Activated CD8-positive, alpha-beta memory T cell treated with anti-CD3 and anti-CD28 coated beads for 48 hours (primary cell): ENCODE results near the gene EBPL.
"Not testable (repeated sequence)": the region's sequence is repeated elsewhere in the genome, so short reads cannot be mapped to it uniquely, and the experiment has no call there.

Source experiments
- DNase-seq, 3 experiments: peaks; one replicate each; pipeline ENCODE4 v3.0.0-alpha.2; 2020; ENCODE audit warnings: low read depth in 2 of 3, low spot score in 2 of 3

EBPL gene

GRCh38 chr13:49635599-49636433, 55.5 kb downstream of the EBPL start:
- no peak for DNase-seq

- no peak for DNase-seq
Measured at GRCh38 chr13:49633710-49634109, 57.6 kb downstream of the EBPL start.

- DNase-seq, result no peak
Measured at GRCh38 chr13:49632156-49632555, 59.1 kb downstream of the EBPL start.

- DNase-seq, result no peak
Measured at GRCh38 chr13:49630580-49630979, 60.7 kb downstream of the EBPL start.

GRCh38 chr13:49629947-49630346, 61.3 kb downstream of the EBPL start:
- DNase-seq, result no peak

- no peak for DNase-seq
Measured at GRCh38 chr13:49629196-49629938, 61.9 kb downstream of the EBPL start.

- DNase-seq, result peak in 2 of 3 experiments; percentile 12 to 18
Measured at GRCh38 chr13:49627831-49628652, 63.2 kb downstream of the EBPL start, which contains the start of gene ARL11. ARL11 (plus strand) TSS chr13:49628507; CDS start chr13:49630448, 1,941 bp downstream.

DNA sequence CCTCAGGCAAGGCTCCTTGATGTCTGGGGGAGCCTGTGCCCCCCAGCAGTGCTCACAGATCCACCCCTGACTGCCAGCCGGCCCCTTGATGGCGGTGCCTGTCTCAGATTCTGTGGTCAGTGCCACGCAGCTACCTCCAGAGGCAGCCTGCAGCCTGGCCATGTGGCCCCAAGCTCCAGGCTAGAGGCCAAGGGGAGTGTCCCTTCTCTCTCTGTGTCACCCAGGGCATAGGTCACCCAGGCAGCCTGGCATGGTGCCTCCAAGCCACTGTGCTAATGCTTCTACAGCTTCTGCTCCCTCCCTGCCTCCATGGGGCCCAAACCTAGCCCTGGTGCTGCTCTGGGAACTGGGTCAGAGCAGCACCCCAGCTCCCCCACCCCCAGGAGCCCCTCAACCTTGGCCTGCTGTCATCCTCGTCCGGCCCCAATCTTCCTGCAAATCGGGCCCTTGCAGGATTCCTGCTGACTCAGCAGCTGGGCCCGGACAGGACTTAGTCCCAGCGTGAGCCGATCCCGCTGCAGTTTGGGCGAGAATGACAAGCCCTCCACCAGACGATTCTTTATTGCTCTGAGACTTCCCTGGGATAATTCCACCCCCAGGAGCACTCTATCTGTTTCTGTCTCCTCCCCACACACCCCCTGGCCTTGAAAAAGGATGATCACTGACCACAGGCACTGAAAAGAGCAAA, 65.8 kb downstream of the EBPL start:
- no peak for DNase-seq

- DNase-seq, result no peak
Measured at GRCh38 chr13:49624229-49624628, 67.1 kb downstream of the EBPL start.

- DNase-seq, result no peak
Measured at GRCh38 chr13:49622174-49622946, 68.9 kb downstream of the EBPL start.

DNA sequence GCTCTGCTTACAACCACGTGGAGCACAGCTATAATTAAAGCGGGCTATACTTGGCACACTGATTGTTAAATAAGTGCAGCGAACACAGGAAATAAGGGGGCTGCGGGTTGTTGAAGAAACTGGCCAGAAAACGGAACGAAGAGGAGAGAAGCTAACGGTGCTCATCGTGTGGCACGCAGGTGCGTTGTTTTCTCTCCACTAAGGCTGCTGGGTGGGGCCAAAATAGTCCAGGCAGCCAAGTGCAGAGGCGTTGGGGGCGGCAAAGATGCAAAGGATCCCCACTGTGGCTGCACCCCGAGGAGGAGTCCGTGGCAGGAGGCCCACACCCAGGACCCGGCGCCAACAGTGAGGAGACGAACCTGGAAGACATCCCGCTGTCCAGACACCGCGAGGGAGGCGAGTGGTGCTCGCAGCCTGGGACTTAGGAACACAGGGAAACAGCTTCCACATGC, 71.1 kb downstream of the EBPL start:
- no peak for DNase-seq

DNA sequence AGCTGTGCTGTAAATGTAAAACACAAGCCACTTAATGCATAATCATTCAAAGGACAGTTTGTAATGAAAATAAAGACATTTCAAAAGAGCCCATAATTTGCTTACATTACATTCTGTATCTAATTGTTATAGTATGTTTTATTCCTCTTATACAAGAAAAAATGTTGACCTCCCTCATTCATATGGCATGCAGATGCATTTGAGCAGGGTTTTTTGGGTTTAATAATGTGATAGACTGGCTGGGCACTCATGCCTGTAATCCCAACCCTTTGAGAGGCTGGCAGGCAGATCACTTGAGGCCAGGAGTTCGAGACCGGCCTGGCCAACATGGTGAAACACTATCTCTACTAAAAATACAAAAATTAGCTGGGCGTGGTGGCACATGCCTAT, 74.6 kb downstream of the EBPL start:
- no peak for DNase-seq

DNA sequence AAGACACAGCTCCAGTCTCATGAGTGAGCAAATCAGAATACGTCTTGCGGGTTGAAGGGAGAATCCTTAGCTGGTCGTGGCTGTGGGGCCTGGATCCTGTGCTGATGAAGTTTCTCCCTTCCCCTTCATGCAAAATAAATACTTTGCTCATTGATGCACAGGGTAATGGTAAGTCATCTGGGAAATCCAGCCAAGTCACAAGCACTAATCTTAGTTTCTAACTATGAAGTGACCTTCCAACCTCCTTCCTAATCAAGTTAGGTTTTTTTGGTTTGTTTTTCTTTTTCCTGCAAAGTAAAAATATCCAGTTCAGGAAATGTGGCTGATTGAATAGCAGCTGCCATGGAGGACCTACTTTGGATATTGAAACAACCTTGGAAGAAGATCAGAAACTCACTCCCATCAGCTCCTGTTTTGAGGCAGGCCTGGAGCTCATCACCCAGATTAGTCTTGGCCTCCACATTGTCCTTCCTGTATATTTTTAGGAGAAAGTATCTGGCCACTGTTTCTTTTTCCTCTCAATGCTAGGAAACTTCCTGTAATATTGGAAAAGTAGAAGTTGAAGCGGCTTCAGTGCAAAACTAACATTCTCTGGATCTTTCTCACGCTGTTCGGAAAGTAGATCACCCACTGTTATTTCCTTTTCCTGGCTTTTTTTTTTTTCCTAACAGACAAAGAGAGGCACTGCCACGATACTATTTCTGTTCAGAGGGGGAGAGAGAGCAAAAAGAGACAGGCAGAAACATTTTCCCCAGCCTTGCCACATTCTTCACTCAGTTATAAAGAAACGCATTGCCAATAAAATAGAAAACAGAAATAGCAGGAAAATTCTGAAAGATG, 75.2 kb downstream of the EBPL start:
- DNase-seq, result no peak

DNA sequence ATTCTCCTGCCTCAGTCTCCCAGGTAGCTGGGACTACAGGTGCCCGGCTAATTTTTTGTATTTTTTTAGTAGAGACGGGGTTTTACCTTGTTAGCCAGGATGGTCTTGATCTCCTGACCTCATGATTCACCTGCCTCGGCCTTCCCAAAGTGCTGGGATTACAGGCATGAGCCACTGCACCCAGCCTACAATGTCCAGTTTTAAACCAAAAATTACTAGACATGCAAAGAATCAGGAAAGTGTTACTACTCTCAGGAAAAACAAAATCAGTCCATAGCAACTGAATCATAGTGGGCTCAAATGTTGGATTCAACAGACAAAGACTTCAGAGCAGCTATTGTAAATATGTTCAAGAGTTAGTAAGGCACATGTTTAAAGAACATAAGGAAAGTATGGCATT, 79.2 kb downstream of the EBPL start:
- not testable (repeated sequence) for DNase-seq
